T-helper 2 cell (primary cell): ENCODE data around the gene POLG.

Experiments used
- DNase-seq, 5 experiments: peaks; one replicate each; pipeline versions ENCODE4 v3.0.0 to v3.0.0-alpha.2; 2012 to 2022

The POLG gene

GRCh38 chr15:89356634-89357298, 22.1 kb upstream of the POLG start:
- peak in 1 of 5 experiments; percentile 33 for DNase-seq

- DNase-seq = no peak
Measured at GRCh38 chr15:89353991-89354390, 19.4 kb upstream of the POLG start.

GRCh38 chr15:89352476-89352875, 17.9 kb upstream of the POLG start:
- no peak for DNase-seq

- no peak for DNase-seq
Measured at GRCh38 chr15:89349206-89349558, 14.6 kb upstream of the POLG start.

- DNase-seq = no peak
Measured at GRCh38 chr15:89346516-89347231, 12.1 kb upstream of the POLG start.

- DNase-seq = no peak
Measured at GRCh38 chr15:89345248-89345647, 10.6 kb upstream of the POLG start.

- DNase-seq = no peak
Measured at GRCh38 chr15:89342840-89343239, 8.2 kb upstream of the POLG start.

- DNase-seq = no peak
Measured at GRCh38 chr15:89341316-89342005, 6.8 kb upstream of the POLG start.

GRCh38 chr15:89340573-89340972, 5.9 kb upstream of the POLG start:
- no peak for DNase-seq

GRCh38 chr15:89338036-89338435, 3.4 kb upstream of the POLG start:
- no peak for DNase-seq

GRCh38 chr15:89335298-89336041, 846 bp upstream of the POLG start:
- peak in 3 of 5 experiments; percentile 31 to 78 (median 38) for DNase-seq

- DNase-seq = no peak
Measured at GRCh38 chr15:89333959-89334509, 590 bp downstream of the POLG start.

GRCh38 chr15:89333011-89333860, 1.4 kb downstream of the POLG start:
- DNase-seq = no peak

GRCh38 chr15:89332446-89332845, 2.2 kb downstream of the POLG start:
- no peak for DNase-seq

- DNase-seq = peak in 1 of 5 experiments; percentile 51
Measured at GRCh38 chr15:89330881-89331595, 3.6 kb downstream of the POLG start.

GRCh38 chr15:89330119-89330518, 4.5 kb downstream of the POLG start:
- DNase-seq = no peak

- DNase-seq = peak in 2 of 5 experiments; percentile 27 to 86
Measured at GRCh38 chr15:89329329-89330084, 5.1 kb downstream of the POLG start.

GRCh38 chr15:89328398-89329254, 6.0 kb downstream of the POLG start:
- no peak for DNase-seq

GRCh38 chr15:89327113-89327512, 7.5 kb downstream of the POLG start:
- no peak for DNase-seq
